ENCODE measurements around the gene ELMOD3.
A peak's percentile ranks its signal among the peaks of the same experiment; 100 is the strongest.

Gene ELMOD3

GRCh38 chr2:85400541-85401463 is 46.2 kb downstream of the ELMOD3 start:
- H3K4me3 ChIP-seq (ENCODE audit: low read depth in 1 of 2, low read length in 1 of 2): no peak overlapping the region
- no peak for TF ChIP-seq CTCF (IDR thresholded peaks at IDR 0.05)
- H3K4me1 ChIP-seq (ENCODE audit: control insufficient read depth in 1 of 2, insufficient read depth in 1 of 2, low read depth in 1 of 2, low read length in 1 of 2): peaks cover 41 to 43% of the 10 kb centered on the region in 2 experiments
- H3K36me3 ChIP-seq: peaks cover 59% of the 10 kb centered on the region
- H3K9me3 ChIP-seq: no peaks in the 10 kb centered on the region
- no peaks in the 10 kb centered on the region for H3K27me3 ChIP-seq
- H3K27ac ChIP-seq: peak overlapping the region; percentile 72

- no peak for TF ChIP-seq CTCF (IDR thresholded peaks at IDR 0.05)
- Histone ChIP-seq H3K9me3 (no peaks in the 10 kb centered on the region), H3K36me3 (peaks cover 53% of the 10 kb centered on the region), H3K27ac (peak overlapping the region; percentile 72), H3K27me3 (no peaks in the 10 kb centered on the region), H3K4me1 (ENCODE audit: control insufficient read depth in 1 of 2, insufficient read depth in 1 of 2, low read depth in 1 of 2, low read length in 1 of 2) (peaks cover 47 to 49% of the 10 kb centered on the region in 2 experiments), H3K4me3 (ENCODE audit: low read depth in 1 of 2, low read length in 1 of 2) (peak overlapping the region in 1 of 2 experiments; percentile 27)
Observed at GRCh38 chr2:85401464-85401805, 46.9 kb downstream of the ELMOD3 start.

GRCh38 chr2:85401844-85402243 is 47.3 kb downstream of the ELMOD3 start:
- H3K4me1 ChIP-seq (ENCODE audit: control insufficient read depth in 1 of 2, insufficient read depth in 1 of 2, low read depth in 1 of 2, low read length in 1 of 2): peaks cover 51 to 53% of the 10 kb centered on the region in 2 experiments
- H3K27me3 ChIP-seq: no peaks in the 10 kb centered on the region
- peak overlapping the region in 1 of 2 experiments; percentile 27 for H3K4me3 ChIP-seq (ENCODE audit: low read depth in 1 of 2, low read length in 1 of 2)
- no peak for TF ChIP-seq CTCF (IDR thresholded peaks at IDR 0.05)
- no peaks in the 10 kb centered on the region for H3K9me3 ChIP-seq
- peaks cover 49% of the 10 kb centered on the region for H3K36me3 ChIP-seq
- peak overlapping the region; percentile 72 for H3K27ac ChIP-seq

GRCh38 chr2:85405201-85406059 is 50.9 kb downstream of the ELMOD3 start:
- no peak for TF ChIP-seq CTCF (IDR thresholded peaks at IDR 0.05)
- peak overlapping the region; percentile 91 for H3K27ac ChIP-seq
- H3K4me1 ChIP-seq (ENCODE audit: control insufficient read depth in 1 of 2, insufficient read depth in 1 of 2, low read depth in 1 of 2, low read length in 1 of 2): peaks cover 87 to 88% of the 10 kb centered on the region in 2 experiments
- H3K27me3 ChIP-seq: no peaks in the 10 kb centered on the region
- H3K9me3 ChIP-seq: no peaks in the 10 kb centered on the region
- peak overlapping the region; percentile 44 to 57 for H3K4me3 ChIP-seq (ENCODE audit: low read depth in 1 of 2, low read length in 1 of 2)
- H3K36me3 ChIP-seq: peaks cover 14% of the 10 kb centered on the region

GRCh38 chr2:85409845-85410583 is 55.4 kb downstream of the ELMOD3 start, which contains the start of gene CAPG:
Gene CAPG (minus strand): TSS chr2:85410366. CDS start chr2:85402145, 8,221 bp downstream.
- Histone ChIP-seq H3K27ac (peak within 1 kb of the TSS; percentile 91), H3K4me1 (ENCODE audit: control insufficient read depth in 1 of 2, insufficient read depth in 1 of 2, low read depth in 1 of 2, low read length in 1 of 2) (peaks cover 78 to 85% of the 10 kb centered on the region in 2 experiments), H3K4me3 (ENCODE audit: low read depth in 1 of 2, low read length in 1 of 2) (peak within 1 kb of the TSS; percentile 69 to 80)

More at GRCh38 chr2:85409845-85410583, 55.4 kb downstream of the ELMOD3 start, which contains the start of gene CAPG:
- no peaks in the 10 kb centered on the region for H3K27me3 ChIP-seq
- H3K36me3 ChIP-seq: no peaks in the 10 kb centered on the region
- TF ChIP-seq CTCF (IDR thresholded peaks at IDR 0.05): no peak
- H3K9me3 ChIP-seq: no peaks in the 10 kb centered on the region

Data from neutrophil (primary cell).